Spleen (tissue), 7 donors: ENCODE measurements around the gene MCC.

ENCODE experiments used
- CTCF ChIP-seq, 11 experiments: fragments of 200-600 bp in 7 of 11; fragments of 450-650 bp in 4 of 11; sonication (generic) in 4 of 11; IDR thresholded peaks in 8 of 11; conservative IDR thresholded peaks in 3 of 11; 1 replicate in 7 of 11; 2 replicates in 4 of 11; pipeline versions ENCODE4 v1.4.0 to v1.8.0; 2016 to 2021; ENCODE audit warnings: antibody characterized with exemption in 11 of 11, inconsistent platforms in 4 of 11, mild to moderate bottlenecking in 1 of 11
- POLR2AphosphoS5 ChIP-seq, 3 donors: sonication (generic); formaldehyde crosslinking; IDR thresholded peaks; one replicate each; pipeline ENCODE4 v1.5.1; 2017; ENCODE audit warnings: antibody characterized with exemption in 3 of 3
- donor health status: DM: no; HTN: no; CAD: no; lungs with moderate emphysema.
- donor health status: DM: no; HTN: no; CAD: no.
- donor health status: DM: no; HTN: no; CAD: no.

GRCh38 chr5:113197456-113198200 lies 290.6 kb downstream of the MCC start:
- TF ChIP-seq POLR2AphosphoS5 (IDR thresholded peaks at IDR 0.05) (no peak), CTCF (IDR thresholded peaks at IDR 0.05 in 8 of 11, conservative IDR thresholded peaks at IDR 0.05 in 3 of 11) (no peak)
